ENCODE measurements around the gene PBX3. TPM values are rescaled to one million over a fixed set of nuclear protein-coding genes. Genes with fewer than 3 reads are reported as not detected.

The PBX3 gene
- total RNA-seq, 1 experiment from 2014 or later, result 1.5 TPM

DNA sequence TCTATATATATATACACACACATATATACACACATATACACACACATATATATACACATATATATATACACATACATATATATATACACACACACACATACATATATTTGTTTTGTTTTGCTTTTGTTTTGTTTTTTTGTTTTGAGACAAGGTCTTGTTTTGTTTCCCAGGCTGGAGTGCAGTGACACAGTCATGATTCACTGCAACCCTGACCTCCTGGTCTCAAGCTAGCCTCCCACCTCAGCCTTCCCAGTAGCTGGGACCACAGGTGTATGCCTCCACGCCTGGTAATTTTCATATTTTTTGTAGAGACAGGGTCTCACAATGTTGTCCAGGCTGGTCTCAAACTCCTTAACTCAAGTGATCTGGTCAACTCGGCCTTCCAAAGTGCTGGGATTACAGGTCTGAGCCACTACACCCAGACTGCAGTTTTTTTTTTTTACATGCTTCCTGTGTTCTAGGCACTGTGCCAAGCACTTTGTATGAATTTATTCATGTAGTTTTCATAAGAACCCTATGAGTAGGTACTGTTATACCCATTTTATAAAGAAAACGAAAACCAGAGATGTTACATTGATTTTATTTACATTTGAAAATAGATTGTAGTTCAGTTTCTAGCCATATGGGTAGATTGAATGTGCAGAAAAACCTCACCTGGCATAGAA lies 120.7 kb downstream of the PBX3 start:
- H3K9me3 ChIP-seq (ENCODE audit: low read depth, low read length, poor library complexity, severe bottlenecking), result no peaks in the 10 kb centered on the region
- no peak overlapping the region for H3K27ac ChIP-seq (ENCODE audit: low read depth, low read length, poor library complexity, severe bottlenecking)
- peaks cover 24% of the 10 kb centered on the region for H3K27me3 ChIP-seq (replicated peaks; ENCODE audit: insufficient read depth, low read depth, low read length, poor library complexity)
- no peak overlapping the region for H3K4me3 ChIP-seq (ENCODE audit: low read depth, low read length, poor library complexity, severe bottlenecking)
- CTCF ChIA-PET, result no interaction called here
- H3K4me1 ChIP-seq (ENCODE audit: insufficient read depth, low read length, poor library complexity, severe bottlenecking), result no peaks in the 10 kb centered on the region
- H3K36me3 ChIP-seq (ENCODE audit: insufficient read depth, low read length, poor library complexity, severe bottlenecking), result no peaks in the 10 kb centered on the region
- TF ChIP-seq EZH2 (IDR thresholded peaks at IDR 0.05; ENCODE audit: borderline replicate concordance, low read depth, low read length, poor library complexity, severe bottlenecking), result no peak
- TF ChIP-seq, protein P1, sequence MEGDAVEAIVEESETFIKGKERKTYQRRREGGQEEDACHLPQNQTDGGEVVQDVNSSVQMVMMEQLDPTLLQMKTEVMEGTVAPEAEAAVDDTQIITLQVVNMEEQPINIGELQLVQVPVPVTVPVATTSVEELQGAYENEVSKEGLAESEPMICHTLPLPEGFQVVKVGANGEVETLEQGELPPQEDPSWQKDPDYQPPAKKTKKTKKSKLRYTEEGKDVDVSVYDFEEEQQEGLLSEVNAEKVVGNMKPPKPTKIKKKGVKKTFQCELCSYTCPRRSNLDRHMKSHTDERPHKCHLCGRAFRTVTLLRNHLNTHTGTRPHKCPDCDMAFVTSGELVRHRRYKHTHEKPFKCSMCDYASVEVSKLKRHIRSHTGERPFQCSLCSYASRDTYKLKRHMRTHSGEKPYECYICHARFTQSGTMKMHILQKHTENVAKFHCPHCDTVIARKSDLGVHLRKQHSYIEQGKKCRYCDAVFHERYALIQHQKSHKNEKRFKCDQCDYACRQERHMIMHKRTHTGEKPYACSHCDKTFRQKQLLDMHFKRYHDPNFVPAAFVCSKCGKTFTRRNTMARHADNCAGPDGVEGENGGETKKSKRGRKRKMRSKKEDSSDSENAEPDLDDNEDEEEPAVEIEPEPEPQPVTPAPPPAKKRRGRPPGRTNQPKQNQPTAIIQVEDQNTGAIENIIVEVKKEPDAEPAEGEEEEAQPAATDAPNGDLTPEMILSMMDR (conservative IDR thresholded peaks at IDR 0.05; ENCODE audit: low read depth, low read length), result no peak
- BruUV-seq (replicated peaks), result no TSS peak
- POLR2A ChIA-PET (ENCODE audit: low non-redundant PET), result no interaction called here
- DNase-seq (ENCODE audit: low spot score), result peak; percentile 41
- intact Hi-C loops (cut with micrococcal nuclease; ENCODE audit: unreplicated experiment), result no loop called here

DNA sequence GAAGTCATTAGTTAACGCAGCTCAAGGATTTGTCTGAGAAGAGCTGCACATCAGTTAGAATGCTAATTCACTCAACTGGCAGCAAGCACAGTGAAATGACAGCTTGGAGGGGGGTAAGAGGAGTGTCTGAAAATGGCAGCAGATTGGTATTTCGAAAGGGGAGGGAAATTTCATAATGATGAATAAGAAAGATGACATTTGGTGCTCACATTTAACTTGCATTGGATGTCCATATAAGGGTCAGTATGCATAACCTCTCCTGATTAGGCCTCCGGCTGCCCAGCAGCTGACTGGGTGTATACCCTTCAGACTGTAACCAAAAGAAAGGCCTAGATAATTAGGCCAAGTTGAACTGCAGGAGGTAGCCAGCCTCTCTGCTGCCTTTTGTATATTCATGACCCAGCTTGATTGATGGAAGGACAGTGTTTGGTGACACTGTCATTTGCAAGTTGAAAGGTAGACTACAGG lies 131.0 kb downstream of the PBX3 start:
- no peak overlapping the region for H3K4me3 ChIP-seq (ENCODE audit: low read depth, low read length, poor library complexity, severe bottlenecking)
- no TSS peak for BruUV-seq (replicated peaks)
- POLR2A ChIA-PET (ENCODE audit: low non-redundant PET), result no interaction called here
- no peaks in the 10 kb centered on the region for H3K36me3 ChIP-seq (ENCODE audit: insufficient read depth, low read length, poor library complexity, severe bottlenecking)
- H3K4me1 ChIP-seq (ENCODE audit: insufficient read depth, low read length, poor library complexity, severe bottlenecking), result no peaks in the 10 kb centered on the region
- peaks cover 55% of the 10 kb centered on the region for H3K27me3 ChIP-seq (replicated peaks; ENCODE audit: insufficient read depth, low read depth, low read length, poor library complexity)
- no peak for DNase-seq (ENCODE audit: low spot score)
- CTCF ChIA-PET, result no interaction called here
- intact Hi-C loops (cut with micrococcal nuclease; ENCODE audit: unreplicated experiment), result loop anchor here (5.0 kb wide), 1 partner anchor 51 kb away; no protein-coding TSS in a partner anchor
- H3K27ac ChIP-seq (ENCODE audit: low read depth, low read length, poor library complexity, severe bottlenecking), result no peak overlapping the region
- no peaks in the 10 kb centered on the region for H3K9me3 ChIP-seq (ENCODE audit: low read depth, low read length, poor library complexity, severe bottlenecking)
- TF ChIP-seq EZH2 (IDR thresholded peaks at IDR 0.05; ENCODE audit: borderline replicate concordance, low read depth, low read length, poor library complexity, severe bottlenecking), result no peak
- TF ChIP-seq, protein P1 (conservative IDR thresholded peaks at IDR 0.05; ENCODE audit: low read depth, low read length), result no peak

DNA sequence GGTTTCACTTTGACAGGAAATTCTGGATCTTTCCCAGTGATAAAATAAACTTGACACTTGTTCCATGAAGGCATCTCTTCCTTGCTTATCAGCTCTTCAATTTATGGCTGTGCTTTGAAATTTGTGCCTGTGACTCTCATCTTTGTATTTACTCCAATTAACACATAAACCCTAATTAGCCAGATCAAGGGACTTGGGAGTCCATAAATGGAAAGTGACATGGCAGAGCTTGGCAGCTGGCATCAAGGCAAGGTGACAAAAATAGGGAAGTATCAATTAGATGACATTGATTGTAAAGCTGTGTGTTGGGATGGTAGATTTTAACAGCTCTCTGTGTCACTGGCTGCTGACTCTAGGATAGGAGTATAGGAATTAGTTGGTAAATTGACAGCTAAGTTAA lies 133.9 kb downstream of the PBX3 start:
- DNase-seq (ENCODE audit: low spot score), result no peak
- intact Hi-C loops (cut with micrococcal nuclease; ENCODE audit: unreplicated experiment), result no loop called here
- no peak for TF ChIP-seq EZH2 (IDR thresholded peaks at IDR 0.05; ENCODE audit: borderline replicate concordance, low read depth, low read length, poor library complexity, severe bottlenecking)
- TF ChIP-seq, protein P1 (conservative IDR thresholded peaks at IDR 0.05; ENCODE audit: low read depth, low read length), result no peak
- H3K36me3 ChIP-seq (ENCODE audit: insufficient read depth, low read length, poor library complexity, severe bottlenecking), result no peaks in the 10 kb centered on the region
- CTCF ChIA-PET, result no interaction called here
- H3K4me3 ChIP-seq (ENCODE audit: low read depth, low read length, poor library complexity, severe bottlenecking), result no peak overlapping the region
- peaks cover 55% of the 10 kb centered on the region for H3K27me3 ChIP-seq (replicated peaks; ENCODE audit: insufficient read depth, low read depth, low read length, poor library complexity)
- no peak overlapping the region for H3K27ac ChIP-seq (ENCODE audit: low read depth, low read length, poor library complexity, severe bottlenecking)
- POLR2A ChIA-PET (ENCODE audit: low non-redundant PET), result no interaction called here
- H3K9me3 ChIP-seq (ENCODE audit: low read depth, low read length, poor library complexity, severe bottlenecking), result no peaks in the 10 kb centered on the region
- H3K4me1 ChIP-seq (ENCODE audit: insufficient read depth, low read length, poor library complexity, severe bottlenecking), result no peaks in the 10 kb centered on the region
- no TSS peak for BruUV-seq (replicated peaks)
